Cardiac muscle cell (in vitro differentiated cells and primary cell): Measurements from ENCODE around the gene ZNFX1. TPM values are rescaled to one million over a fixed set of nuclear protein-coding genes. Genes with fewer than 3 reads are reported as not detected.
"Not testable (repeated sequence)": the region's sequence is repeated elsewhere in the genome, so short reads cannot be mapped to it uniquely, and the experiment has no call there.

Source experiments
- DNase-seq, 2 donors: peaks; one replicate each; pipeline versions ENCODE4 v3.0.0 to v3.0.0-alpha.2; 2010 to 2017; ENCODE audit warnings: low read depth in 1 of 2, low spot score in 1 of 2
- H3K27ac ChIP-seq: fragments of 200-600 bp; sonication (generic); 2 replicates; pipeline ENCODE4 v1.5.1; 2016
- H3K27me3 ChIP-seq: fragments of 200-600 bp; sonication (generic); 2 replicates; pipeline ENCODE4 v1.6.0; 2016; ENCODE audit warnings: control low read depth
- H3K36me3 ChIP-seq: fragments of 200-600 bp; sonication (generic); 2 replicates; pipeline ENCODE4 v1.5.1; 2016; ENCODE audit warnings: control low read depth
- H3K4me1 ChIP-seq: fragments of 200-600 bp; sonication (generic); 2 replicates; pipeline ENCODE4 v1.8.1; 2017; ENCODE audit warnings: low read depth, mild to moderate bottlenecking, mixed run types
- H3K4me3 ChIP-seq: fragments of 200-600 bp; sonication (generic); 2 replicates; pipeline ENCODE4 v1.5.1; 2016; ENCODE audit warnings: mild to moderate bottlenecking
- H3K9me3 ChIP-seq: fragments of 200-600 bp; sonication (generic); 2 replicates; pipeline ENCODE4 v1.5.1; 2017; ENCODE audit warnings: low read depth, mild to moderate bottlenecking, control low read depth
- CTCF ChIP-seq: IDR thresholded peaks from 2 replicates; pipeline ENCODE4 v1.5.1; 2012; ENCODE audit warnings: low read depth, mild to moderate bottlenecking, low read length
- polyA plus RNA-seq: library from polyadenylated mRNA; unstranded; fragments of >200 nt; fragmentation: Nextera tagmentation; extraction: Ambion mirVana; gene quantifications from 2 replicates; pipeline ENCODE4 v1.2.1, GENCODE V29; 2016
- total RNA-seq: library from RNA; depleted of rRNA; stranded (reverse); fragments of >200 nt; gene quantifications from 2 replicates; pipeline ENCODE4 v1.2.3, GENCODE V29; 2016

The ZNFX1 gene
- total and polyA plus RNA-seq, 2 experiments from 2014 or later: 5.0 to 8.2 TPM

- peak in 1 of 2 donors; percentile 3 for DNase-seq
- H3K4me1 ChIP-seq: peaks cover 9% of the 10 kb centered on the region
- H3K36me3 ChIP-seq: peaks cover 30% of the 10 kb centered on the region
- no peaks in the 10 kb centered on the region for H3K27me3 ChIP-seq
- H3K4me3 ChIP-seq: peak overlapping the region; percentile 82
- H3K27ac ChIP-seq: peak overlapping the region; percentile 52
- no peaks in the 10 kb centered on the region for H3K9me3 ChIP-seq
- TF ChIP-seq CTCF: no peak
Measured at GRCh38 chr20:49219924-49220831, 57.7 kb downstream of the ZNFX1 start.

DNA sequence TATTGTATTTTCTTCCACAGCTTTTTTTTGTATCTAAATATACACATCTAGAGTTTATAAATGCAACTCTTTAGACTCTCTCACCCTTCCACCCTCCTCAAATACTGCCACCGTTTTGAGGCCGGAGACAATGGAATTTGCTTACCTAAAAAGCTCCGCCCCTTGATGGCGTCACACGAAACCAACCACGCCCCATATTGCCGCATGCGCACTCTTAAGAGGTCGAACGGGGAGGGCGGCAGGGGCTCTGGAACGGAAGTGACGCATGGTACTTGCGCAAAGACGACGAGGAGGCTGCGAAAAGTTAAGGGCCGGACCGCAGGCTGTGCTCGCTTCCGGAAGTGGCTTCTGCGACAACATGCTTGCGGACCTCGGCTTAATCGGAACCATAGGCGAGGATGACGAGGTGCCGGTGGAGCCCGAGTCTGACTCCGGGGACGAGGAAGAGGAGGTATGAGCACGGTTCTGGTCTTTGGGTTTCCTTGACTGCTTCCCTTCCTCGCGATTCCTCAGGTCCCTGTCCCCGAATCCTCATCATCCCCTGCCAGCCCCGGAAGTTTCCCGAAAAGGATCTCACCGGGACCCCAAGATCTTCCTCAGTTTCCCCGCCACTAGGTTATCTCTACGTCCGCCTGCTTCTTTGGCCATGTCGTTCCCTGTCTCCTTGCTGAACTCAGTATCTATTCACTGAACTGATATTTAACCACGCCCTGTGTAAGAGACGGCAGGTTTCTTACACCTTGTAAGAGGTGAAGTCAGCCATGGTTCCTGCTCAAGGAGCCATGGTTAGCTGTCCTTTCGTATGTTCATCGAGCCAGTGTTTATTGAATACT, 58.5 kb downstream of the ZNFX1 start, which contains the start of gene DDX27:
Gene DDX27 (plus strand): TSS at position 326 of the 833 bp plus-strand sequence. CDS start 33 bp downstream, at position 359.
- Histone ChIP-seq H3K27me3 (no peaks in the 10 kb centered on the region), H3K4me1 (peaks cover 9% of the 10 kb centered on the region), H3K4me3 (peak within 1 kb of the TSS; percentile 82), H3K9me3 (no peaks in the 10 kb centered on the region), H3K36me3 (peaks cover 22% of the 10 kb centered on the region), H3K27ac (peak within 1 kb of the TSS; percentile 52)
- peak; percentile 99 for DNase-seq
- no peak for TF ChIP-seq CTCF

DNA sequence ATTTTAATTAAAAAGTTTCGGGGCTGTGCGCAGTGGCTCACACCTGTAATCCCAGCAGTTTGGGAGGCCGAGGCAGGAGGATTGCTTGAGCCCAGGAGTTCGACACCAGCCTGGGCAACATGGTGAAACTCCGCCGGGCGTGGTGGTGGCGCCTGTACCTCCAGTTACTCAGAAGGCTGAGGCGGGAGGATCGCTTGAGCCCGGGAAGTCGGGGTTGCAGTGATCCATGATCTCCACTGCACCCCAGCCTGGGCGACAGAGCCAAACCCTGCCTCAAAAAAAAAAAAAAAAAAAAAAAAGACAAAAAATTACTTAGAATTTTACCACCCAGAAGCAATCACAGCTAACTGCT, 59.1 kb downstream of the ZNFX1 start:
- H3K9me3 ChIP-seq, H3K4me1 ChIP-seq, H3K27me3 ChIP-seq: not testable (repeated sequence)
- peak in 1 of 2 donors; percentile 9 for DNase-seq
- Histone ChIP-seq H3K36me3 (peaks cover 17% of the 10 kb centered on the region), H3K4me3 (peak overlapping the region; percentile 82), H3K27ac (peak overlapping the region; percentile 52)

DNA sequence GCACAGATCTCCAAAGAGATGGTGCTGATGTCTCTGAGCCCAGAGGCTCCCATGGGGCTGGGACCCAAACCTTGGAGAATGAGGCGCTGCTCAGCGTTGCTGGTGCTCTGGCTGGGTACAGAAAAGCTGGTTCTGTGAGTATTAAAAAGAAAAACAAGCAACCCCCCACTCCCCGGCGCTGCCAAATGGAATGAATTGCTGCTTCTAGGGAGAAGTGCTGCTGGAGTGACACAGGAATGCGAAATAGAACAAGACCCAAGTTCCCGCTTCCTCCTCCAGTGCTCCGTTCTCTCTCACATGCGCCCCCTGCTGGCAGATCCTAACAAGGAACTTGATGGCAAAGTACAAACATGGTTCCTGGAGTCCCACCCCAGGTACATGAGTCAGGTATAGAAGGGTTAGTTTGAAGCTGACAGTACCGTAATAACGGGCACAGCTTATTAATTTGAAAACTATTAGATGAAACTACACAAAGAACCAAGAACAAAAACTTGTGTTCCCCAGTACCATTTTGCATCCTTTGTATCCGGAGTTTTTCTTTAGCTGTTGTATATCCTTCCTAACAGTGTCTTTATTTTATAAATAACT, 60.8 kb downstream of the ZNFX1 start:
- Histone ChIP-seq H3K4me3 (no peak overlapping the region), H3K36me3 (peaks cover 7% of the 10 kb centered on the region), H3K9me3 (no peaks in the 10 kb centered on the region), H3K4me1 (peaks cover 9% of the 10 kb centered on the region), H3K27ac (no peak overlapping the region), H3K27me3 (no peaks in the 10 kb centered on the region)
- TF ChIP-seq CTCF: peak; percentile 87
- DNase-seq: peak; percentile 94 to 95

DNA sequence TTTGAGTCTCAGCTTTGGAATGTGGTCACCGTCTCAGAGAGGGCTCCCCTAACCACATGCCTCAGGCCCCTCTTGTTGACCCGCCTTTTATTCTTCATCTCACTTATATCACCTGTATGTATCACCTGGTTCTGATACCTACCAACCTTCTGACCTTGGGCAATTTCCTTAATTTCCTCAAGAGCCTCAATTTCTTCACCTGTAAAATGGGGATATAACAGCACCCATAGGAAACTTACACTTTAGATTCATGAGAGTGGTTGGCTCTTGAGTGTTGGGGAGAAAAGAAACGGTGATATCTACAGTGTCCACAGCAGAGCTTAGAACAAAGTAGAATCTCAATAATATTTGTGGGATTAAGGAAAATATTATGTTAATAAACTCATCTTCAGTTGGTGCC, 62.6 kb downstream of the ZNFX1 start:
- peaks cover 8% of the 10 kb centered on the region for H3K4me1 ChIP-seq
- TF ChIP-seq CTCF: no peak
- H3K9me3 ChIP-seq: no peaks in the 10 kb centered on the region
- H3K4me3 ChIP-seq: no peak overlapping the region
- no peak for DNase-seq
- no peaks in the 10 kb centered on the region for H3K27me3 ChIP-seq
- no peak overlapping the region for H3K27ac ChIP-seq
- H3K36me3 ChIP-seq: no peaks in the 10 kb centered on the region
